ENCODE results near the gene PPP1R3F.
"Not testable (repeated sequence)": the region's sequence is repeated elsewhere in the genome, so short reads cannot be mapped to it uniquely, and the experiment has no call there.

DNA sequence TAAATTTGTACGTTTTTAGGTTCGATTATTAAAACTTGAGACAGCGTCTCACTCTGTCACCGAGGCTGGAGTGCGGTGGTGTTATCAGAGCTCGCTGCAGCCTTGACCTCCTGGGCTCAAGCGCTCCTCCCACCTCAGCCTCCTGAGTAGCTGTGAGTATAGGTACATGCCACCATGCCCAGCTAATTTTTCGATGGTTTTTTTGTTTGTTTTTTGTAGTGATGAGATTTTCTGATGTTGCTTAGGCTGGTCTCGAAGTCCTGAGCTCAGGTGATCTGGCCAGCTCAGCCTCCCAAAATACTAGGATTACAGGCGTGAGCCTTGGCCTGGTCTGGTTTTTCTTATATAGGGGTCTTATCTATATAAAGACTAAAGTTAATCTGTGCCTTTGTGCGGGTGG is 60.8 kb downstream of the PPP1R3F start:
- TF ChIP-seq, protein P1, sequence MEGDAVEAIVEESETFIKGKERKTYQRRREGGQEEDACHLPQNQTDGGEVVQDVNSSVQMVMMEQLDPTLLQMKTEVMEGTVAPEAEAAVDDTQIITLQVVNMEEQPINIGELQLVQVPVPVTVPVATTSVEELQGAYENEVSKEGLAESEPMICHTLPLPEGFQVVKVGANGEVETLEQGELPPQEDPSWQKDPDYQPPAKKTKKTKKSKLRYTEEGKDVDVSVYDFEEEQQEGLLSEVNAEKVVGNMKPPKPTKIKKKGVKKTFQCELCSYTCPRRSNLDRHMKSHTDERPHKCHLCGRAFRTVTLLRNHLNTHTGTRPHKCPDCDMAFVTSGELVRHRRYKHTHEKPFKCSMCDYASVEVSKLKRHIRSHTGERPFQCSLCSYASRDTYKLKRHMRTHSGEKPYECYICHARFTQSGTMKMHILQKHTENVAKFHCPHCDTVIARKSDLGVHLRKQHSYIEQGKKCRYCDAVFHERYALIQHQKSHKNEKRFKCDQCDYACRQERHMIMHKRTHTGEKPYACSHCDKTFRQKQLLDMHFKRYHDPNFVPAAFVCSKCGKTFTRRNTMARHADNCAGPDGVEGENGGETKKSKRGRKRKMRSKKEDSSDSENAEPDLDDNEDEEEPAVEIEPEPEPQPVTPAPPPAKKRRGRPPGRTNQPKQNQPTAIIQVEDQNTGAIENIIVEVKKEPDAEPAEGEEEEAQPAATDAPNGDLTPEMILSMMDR (IDR thresholded peaks at IDR 0.05) = not testable (repeated sequence)
- not testable (repeated sequence) for TF ChIP-seq POLR2A (IDR thresholded peaks at IDR 0.05)

All from breast epithelium (tissue), 3 donors.